ENCODE results near the gene DIP2B. TPM values are rescaled to one million over a fixed set of nuclear protein-coding genes. Genes with fewer than 3 reads are reported as not detected.

DIP2B gene
- total RNA-seq, 1 donor from 2014 or later, result 45.1 TPM

DNA sequence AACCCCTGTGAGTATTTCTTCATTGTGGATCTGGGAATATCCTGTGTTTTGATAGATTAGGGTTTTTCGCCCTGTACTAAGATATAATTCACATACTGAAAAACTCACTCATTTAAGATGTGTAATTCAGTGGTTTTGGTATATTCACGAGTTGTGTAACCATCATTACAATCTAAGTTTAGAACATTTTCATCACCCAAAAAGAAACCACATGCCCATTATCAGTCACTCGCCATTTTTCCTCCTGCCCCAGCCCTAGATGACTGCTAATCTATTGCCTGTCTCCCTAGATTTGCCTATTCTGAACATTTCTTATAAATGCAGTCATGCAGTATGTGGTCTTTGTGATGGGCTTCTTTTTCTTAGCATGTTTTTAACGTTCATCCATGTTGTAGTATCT is 191.2 kb downstream of the DIP2B start:
- TF ChIP-seq CTCF (IDR thresholded peaks at IDR 0.05; ENCODE audit: unreplicated experiment), result no peak
- H3K9me3 Mint-ChIP-seq (ENCODE audit: unreplicated experiment), result no peaks in the 10 kb centered on the region
- no peak for DNase-seq (ENCODE audit: low spot score)
- H3K27ac Mint-ChIP-seq (ENCODE audit: unreplicated experiment), result no peak overlapping the region
- H3K4me1 Mint-ChIP-seq (ENCODE audit: unreplicated experiment), result no peaks in the 10 kb centered on the region
- H3K27me3 Mint-ChIP-seq (ENCODE audit: unreplicated experiment), result no peaks in the 10 kb centered on the region
- H3K36me3 Mint-ChIP-seq (ENCODE audit: low read depth, unreplicated experiment), result peaks cover 39% of the 10 kb centered on the region
- no peak overlapping the region for H3K4me3 Mint-ChIP-seq (ENCODE audit: unreplicated experiment)

- no peak for TF ChIP-seq CTCF (IDR thresholded peaks at IDR 0.05; ENCODE audit: unreplicated experiment)
- H3K27ac Mint-ChIP-seq (ENCODE audit: unreplicated experiment), result no peak overlapping the region
- H3K36me3 Mint-ChIP-seq (ENCODE audit: low read depth, unreplicated experiment), result peaks cover 42% of the 10 kb centered on the region
- no peak overlapping the region for H3K4me3 Mint-ChIP-seq (ENCODE audit: unreplicated experiment)
- no peaks in the 10 kb centered on the region for H3K27me3 Mint-ChIP-seq (ENCODE audit: unreplicated experiment)
- no peaks in the 10 kb centered on the region for H3K9me3 Mint-ChIP-seq (ENCODE audit: unreplicated experiment)
- no peak for DNase-seq (ENCODE audit: low spot score)
- H3K4me1 Mint-ChIP-seq (ENCODE audit: unreplicated experiment), result no peaks in the 10 kb centered on the region
Observed at GRCh38 chr12:50696931-50697330, 192.1 kb downstream of the DIP2B start.

- H3K4me3 Mint-ChIP-seq (ENCODE audit: unreplicated experiment), result no peak overlapping the region
- no peaks in the 10 kb centered on the region for H3K27me3 Mint-ChIP-seq (ENCODE audit: unreplicated experiment)
- no peak for TF ChIP-seq CTCF (IDR thresholded peaks at IDR 0.05; ENCODE audit: unreplicated experiment)
- H3K27ac Mint-ChIP-seq (ENCODE audit: unreplicated experiment), result no peak overlapping the region
- H3K4me1 Mint-ChIP-seq (ENCODE audit: unreplicated experiment), result no peaks in the 10 kb centered on the region
- no peaks in the 10 kb centered on the region for H3K9me3 Mint-ChIP-seq (ENCODE audit: unreplicated experiment)
- no peak for DNase-seq (ENCODE audit: low spot score)
- H3K36me3 Mint-ChIP-seq (ENCODE audit: low read depth, unreplicated experiment), result peaks cover 34% of the 10 kb centered on the region
Observed at GRCh38 chr12:50699154-50699553, 194.4 kb downstream of the DIP2B start.

DNA sequence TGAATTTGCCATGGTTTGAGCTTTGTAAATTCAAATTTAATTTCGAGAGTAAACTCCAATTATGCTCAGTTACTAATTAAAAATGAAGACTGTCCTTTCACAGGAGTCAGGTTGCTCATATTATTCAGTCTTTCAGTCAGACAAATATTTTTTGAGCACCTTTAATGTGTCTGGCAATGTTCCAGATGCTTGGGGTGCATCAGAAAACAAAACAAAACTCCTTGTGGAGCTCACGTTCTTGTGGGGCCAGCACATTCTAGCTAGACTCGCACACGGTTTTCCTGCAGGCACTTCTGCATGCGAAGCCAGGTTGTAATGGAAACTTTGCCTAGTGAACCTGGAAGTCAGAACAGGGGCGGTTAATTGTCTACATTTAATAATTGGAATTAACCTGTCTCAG is 195.2 kb downstream of the DIP2B start:
- peaks cover 35% of the 10 kb centered on the region for H3K36me3 Mint-ChIP-seq (ENCODE audit: low read depth, unreplicated experiment)
- no peak overlapping the region for H3K4me3 Mint-ChIP-seq (ENCODE audit: unreplicated experiment)
- DNase-seq (ENCODE audit: low spot score), result no peak
- H3K27me3 Mint-ChIP-seq (ENCODE audit: unreplicated experiment), result no peaks in the 10 kb centered on the region
- TF ChIP-seq CTCF (IDR thresholded peaks at IDR 0.05; ENCODE audit: unreplicated experiment), result no peak
- H3K9me3 Mint-ChIP-seq (ENCODE audit: unreplicated experiment), result no peaks in the 10 kb centered on the region
- no peak overlapping the region for H3K27ac Mint-ChIP-seq (ENCODE audit: unreplicated experiment)
- H3K4me1 Mint-ChIP-seq (ENCODE audit: unreplicated experiment), result no peaks in the 10 kb centered on the region

DNA sequence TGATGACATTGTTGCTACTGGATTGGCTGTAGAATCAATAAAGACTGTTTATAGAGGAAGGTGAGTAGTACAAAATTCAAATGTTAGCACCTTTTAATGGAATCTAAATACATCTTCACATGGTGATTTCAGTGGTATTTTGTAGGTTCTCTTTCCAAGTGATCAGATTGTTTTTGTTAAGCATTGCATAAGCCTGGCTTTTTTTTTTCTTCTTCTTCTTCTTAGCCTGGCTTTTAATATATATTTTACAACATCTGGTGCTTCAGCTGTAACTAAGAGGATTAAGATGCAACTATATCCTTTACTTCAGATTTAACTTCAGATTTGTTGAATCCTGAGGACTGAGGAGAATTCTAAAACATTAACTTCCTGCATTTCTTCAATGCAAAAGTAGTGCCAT is 201.8 kb downstream of the DIP2B start:
- H3K4me3 Mint-ChIP-seq (ENCODE audit: unreplicated experiment), result no peak overlapping the region
- H3K4me1 Mint-ChIP-seq (ENCODE audit: unreplicated experiment), result no peaks in the 10 kb centered on the region
- TF ChIP-seq CTCF (IDR thresholded peaks at IDR 0.05; ENCODE audit: unreplicated experiment), result no peak
- DNase-seq (ENCODE audit: low spot score), result no peak
- no peak overlapping the region for H3K27ac Mint-ChIP-seq (ENCODE audit: unreplicated experiment)
- H3K27me3 Mint-ChIP-seq (ENCODE audit: unreplicated experiment), result peaks cover 3% of the 10 kb centered on the region
- H3K36me3 Mint-ChIP-seq (ENCODE audit: low read depth, unreplicated experiment), result peaks cover 37% of the 10 kb centered on the region
- no peaks in the 10 kb centered on the region for H3K9me3 Mint-ChIP-seq (ENCODE audit: unreplicated experiment)
